ENCODE measurements around the gene SEC61A2. TPM values are rescaled to one million over a fixed set of nuclear protein-coding genes. Genes with fewer than 3 reads are reported as not detected.

Gene SEC61A2
- polyA plus RNA-seq, 3 donors: 0.30 to 3.4 (median 0.98) TPM

GRCh38 chr10:12097791-12098190 lies 31.7 kb upstream of the SEC61A2 start:
- WGBS (ENCODE audit: insufficient coverage): 100% methylated on average over 3 of the region's 5 CpGs
- no peak overlapping the region for H3K9ac ChIP-seq (ENCODE audit: insufficient read depth, low read length, poor library complexity, severe bottlenecking)
- no peaks in the 10 kb centered on the region for H3K27me3 Mint-ChIP-seq (ENCODE audit: low read depth in 3 of 3)
- H4K20me1 ChIP-seq (ENCODE audit: insufficient read depth, low read length): no peaks in the 10 kb centered on the region
- H3K9me3 Mint-ChIP-seq: peaks cover 0 to 2% (median 0%) of the 10 kb centered on the region in 7 donors
- no peaks in the 10 kb centered on the region for H3K79me2 ChIP-seq (ENCODE audit: insufficient read depth, low read length)
- H2AFZ ChIP-seq (ENCODE audit: insufficient read depth, low read depth, low read length, poor library complexity, severe bottlenecking): no peak overlapping the region
- no peaks in the 10 kb centered on the region for H3K27me3 ChIP-seq (ENCODE audit: control insufficient read depth in 2 of 2, insufficient read depth in 2 of 2, low read length in 2 of 2)
- no peak overlapping the region for H3K4me2 ChIP-seq (replicated peaks; ENCODE audit: extremely low read depth, low read length, poor library complexity, severe bottlenecking)
- H3K27ac ChIP-seq (ENCODE audit: low read depth in 1 of 2, low read length in 2 of 2): no peak overlapping the region
- H3K27ac Mint-ChIP-seq: no peak overlapping the region
- H3K4me3 ChIP-seq (replicated peaks in 1 of 3; ENCODE audit: low read depth in 2 of 3, low read length in 3 of 3): no peak overlapping the region
- H3K4me1 ChIP-seq (ENCODE audit: control insufficient read depth in 1 of 2, insufficient read depth in 2 of 2, low read length in 2 of 2): peaks cover 0 to 8% of the 10 kb centered on the region in 2 donors
- H3K36me3 ChIP-seq (replicated peaks in 1 of 2; ENCODE audit: control insufficient read depth in 1 of 2, insufficient read depth in 2 of 2, low read length in 2 of 2): peaks cover 45 to 71% of the 10 kb centered on the region in 2 donors
- H3K4me3 Mint-ChIP-seq: no peak overlapping the region
- peaks cover 55 to 57% of the 10 kb centered on the region in 2 donors for H3K36me3 Mint-ChIP-seq
- no peak for TF ChIP-seq CTCF (IDR thresholded peaks at IDR 0.05)
- intact Hi-C loops (cut with micrococcal nuclease): no loop called here
- H3K4me1 Mint-ChIP-seq: peaks cover 9% of the 10 kb centered on the region
- H3K9me3 ChIP-seq (replicated peaks in 1 of 2; ENCODE audit: control insufficient read depth in 1 of 2, insufficient read depth in 1 of 2, low read length in 2 of 2): no peaks in the 10 kb centered on the region
- DNase-seq: no peak

DNA sequence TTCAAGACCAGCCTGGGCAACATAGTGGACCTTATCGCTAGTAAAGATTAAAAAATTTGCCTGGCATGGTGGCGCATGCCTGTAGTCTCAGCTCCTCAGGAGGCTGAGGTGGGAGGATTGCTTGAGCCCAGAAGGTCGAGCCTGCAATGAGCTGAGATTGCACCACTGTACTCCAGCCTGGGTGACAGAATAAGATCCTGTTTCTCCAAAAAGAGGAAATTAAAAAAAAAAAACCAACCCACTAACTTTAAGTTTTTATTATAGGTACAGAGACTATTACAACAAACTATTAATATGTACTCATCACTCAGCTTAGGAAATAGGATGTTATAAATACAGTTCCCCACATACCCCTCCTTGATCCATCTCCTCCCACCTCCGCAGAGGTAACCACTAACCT lies 30.5 kb upstream of the SEC61A2 start:
- H3K4me2 ChIP-seq (replicated peaks; ENCODE audit: extremely low read depth, low read length, poor library complexity, severe bottlenecking): no peak overlapping the region
- no peak overlapping the region for H3K9ac ChIP-seq (ENCODE audit: insufficient read depth, low read length, poor library complexity, severe bottlenecking)
- peak in 1 of 3 donors; percentile 7 for DNase-seq
- Mint-ChIP-seq H3K27me3 (ENCODE audit: low read depth in 3 of 3) (no peaks in the 10 kb centered on the region), H3K36me3 (peaks cover 49 to 53% of the 10 kb centered on the region in 2 donors), H3K4me1 (peaks cover 17% of the 10 kb centered on the region), H3K27ac (peak overlapping the region in 3 of 7 donors; percentile 68 to 78 (median 76)), H3K9me3 (no peaks in the 10 kb centered on the region), H3K4me3 (no peak overlapping the region)
- TF ChIP-seq CTCF (IDR thresholded peaks at IDR 0.05): no peak
- no peaks in the 10 kb centered on the region for H3K27me3 ChIP-seq (ENCODE audit: control insufficient read depth in 2 of 2, insufficient read depth in 2 of 2, low read length in 2 of 2)
- H3K79me2 ChIP-seq (ENCODE audit: insufficient read depth, low read length): no peaks in the 10 kb centered on the region
- H3K36me3 ChIP-seq (replicated peaks in 1 of 2; ENCODE audit: control insufficient read depth in 1 of 2, insufficient read depth in 2 of 2, low read length in 2 of 2): peaks cover 38 to 70% of the 10 kb centered on the region in 2 donors
- intact Hi-C loops (cut with micrococcal nuclease): no loop called here
- H3K4me3 ChIP-seq (replicated peaks in 1 of 3; ENCODE audit: low read depth in 2 of 3, low read length in 3 of 3): no peak overlapping the region
- H3K4me1 ChIP-seq (ENCODE audit: control insufficient read depth in 1 of 2, insufficient read depth in 2 of 2, low read length in 2 of 2): peaks cover 5 to 16% of the 10 kb centered on the region in 2 donors
- no peak overlapping the region for H2AFZ ChIP-seq (ENCODE audit: insufficient read depth, low read depth, low read length, poor library complexity, severe bottlenecking)
- H3K27ac ChIP-seq (ENCODE audit: low read depth in 1 of 2, low read length in 2 of 2): no peak overlapping the region
- H3K9me3 ChIP-seq (replicated peaks in 1 of 2; ENCODE audit: control insufficient read depth in 1 of 2, insufficient read depth in 1 of 2, low read length in 2 of 2): no peaks in the 10 kb centered on the region
- 100% methylated on average over 1 of the region's 4 CpGs for WGBS (ENCODE audit: insufficient coverage)
- H4K20me1 ChIP-seq (ENCODE audit: insufficient read depth, low read length): no peaks in the 10 kb centered on the region

Data from CD14-positive monocyte (primary cell).